ENCODE data around the gene DNAJA1. TPM values are rescaled to one million over a fixed set of nuclear protein-coding genes. Genes with fewer than 3 reads are reported as not detected.
A peak's percentile ranks its signal among the peaks of the same experiment; 100 is the strongest.

Gene DNAJA1
- total RNA-seq, 1 donor from 2014 or later, result 180 TPM

DNA sequence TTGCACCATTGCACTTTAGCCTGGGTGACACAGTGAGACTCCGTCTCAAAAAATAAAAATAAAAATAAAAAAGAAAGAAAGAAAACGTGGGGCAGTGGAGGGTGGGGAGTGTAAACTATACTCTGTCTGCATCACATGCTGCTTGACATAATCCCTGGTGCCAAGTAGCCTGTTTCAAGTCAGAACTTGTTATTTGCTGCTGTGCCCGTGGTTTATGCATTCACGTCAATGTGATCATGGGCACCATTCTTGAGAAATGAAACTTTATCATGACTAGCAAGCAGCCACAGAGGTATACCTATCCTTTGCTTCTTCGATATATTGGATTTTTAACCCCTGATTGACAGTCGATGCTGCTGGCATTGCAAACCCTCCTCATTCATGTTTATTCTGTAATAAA, 55.5 kb downstream of the DNAJA1 start:
- Histone ChIP-seq H3K4me3 (peak overlapping the region; percentile 42), H3K36me3 (no peaks in the 10 kb centered on the region), H3K4me2 (peak overlapping the region; percentile 76), H3K79me2 (ENCODE audit: low read depth) (peaks cover 10% of the 10 kb centered on the region), H2AFZ (replicated peaks) (peak overlapping the region; percentile 94), H3K27me3 (no peaks in the 10 kb centered on the region), H3F3A (ENCODE audit: low read depth) (peaks cover 8% of the 10 kb centered on the region), H3K4me1 (peaks cover 2% of the 10 kb centered on the region), H4K20me1 (ENCODE audit: low read depth) (no peaks in the 10 kb centered on the region), H3K9ac (no peak overlapping the region), H3K27ac (no peak overlapping the region), H3K9me3 (ENCODE audit: low read depth) (no peaks in the 10 kb centered on the region)
- Mint-ChIP-seq H3K4me3 (no peak overlapping the region), H3K27ac (no peak overlapping the region), H3K9me3 (no peaks in the 10 kb centered on the region), H3K27me3 (ENCODE audit: insufficient read depth, low read depth) (peaks cover 10% of the 10 kb centered on the region), H3K4me1 (peaks cover 7% of the 10 kb centered on the region), H3K36me3 (no peaks in the 10 kb centered on the region)
- no peak for DNase-seq (ENCODE audit: low spot score)
- TF ChIP-seq EZH2phosphoT487 (IDR thresholded peaks at IDR 0.05), result no peak
- TF ChIP-seq, protein P1, sequence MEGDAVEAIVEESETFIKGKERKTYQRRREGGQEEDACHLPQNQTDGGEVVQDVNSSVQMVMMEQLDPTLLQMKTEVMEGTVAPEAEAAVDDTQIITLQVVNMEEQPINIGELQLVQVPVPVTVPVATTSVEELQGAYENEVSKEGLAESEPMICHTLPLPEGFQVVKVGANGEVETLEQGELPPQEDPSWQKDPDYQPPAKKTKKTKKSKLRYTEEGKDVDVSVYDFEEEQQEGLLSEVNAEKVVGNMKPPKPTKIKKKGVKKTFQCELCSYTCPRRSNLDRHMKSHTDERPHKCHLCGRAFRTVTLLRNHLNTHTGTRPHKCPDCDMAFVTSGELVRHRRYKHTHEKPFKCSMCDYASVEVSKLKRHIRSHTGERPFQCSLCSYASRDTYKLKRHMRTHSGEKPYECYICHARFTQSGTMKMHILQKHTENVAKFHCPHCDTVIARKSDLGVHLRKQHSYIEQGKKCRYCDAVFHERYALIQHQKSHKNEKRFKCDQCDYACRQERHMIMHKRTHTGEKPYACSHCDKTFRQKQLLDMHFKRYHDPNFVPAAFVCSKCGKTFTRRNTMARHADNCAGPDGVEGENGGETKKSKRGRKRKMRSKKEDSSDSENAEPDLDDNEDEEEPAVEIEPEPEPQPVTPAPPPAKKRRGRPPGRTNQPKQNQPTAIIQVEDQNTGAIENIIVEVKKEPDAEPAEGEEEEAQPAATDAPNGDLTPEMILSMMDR (IDR thresholded peaks at IDR 0.05), result no peak

DNA sequence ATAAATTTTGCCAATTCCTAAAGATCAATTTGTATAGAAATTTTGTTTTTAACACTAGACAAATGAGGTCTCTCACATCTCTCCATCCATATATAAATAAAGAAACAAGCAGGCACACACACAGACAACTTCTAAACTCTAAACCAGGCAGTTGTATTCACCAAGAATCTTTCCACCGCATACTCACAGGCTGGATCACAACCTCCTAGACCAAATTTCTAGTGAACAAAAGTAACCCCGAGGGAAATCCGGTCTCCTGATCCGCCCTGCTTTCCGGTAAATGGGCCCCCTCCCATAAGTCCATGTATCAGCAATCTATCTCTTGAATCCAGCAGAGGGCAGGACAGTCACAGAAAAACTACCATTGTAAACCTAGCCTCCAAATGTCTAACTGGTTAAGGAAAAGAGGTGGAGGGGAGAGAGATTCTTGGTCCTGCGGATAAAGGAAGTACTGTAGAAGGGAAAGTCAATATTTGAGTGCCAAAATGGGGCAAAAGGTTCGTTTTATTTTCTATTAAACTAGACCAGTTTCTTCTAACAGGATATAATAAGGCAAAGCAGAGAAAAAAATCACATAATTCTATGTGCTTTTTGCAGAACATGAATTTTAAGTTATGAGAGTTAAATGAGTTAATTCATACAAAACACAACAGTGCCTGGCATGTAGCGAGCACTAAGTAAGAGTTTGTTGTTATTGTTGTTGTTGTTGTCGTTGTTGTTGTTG, 56.2 kb downstream of the DNAJA1 start:
- Histone ChIP-seq H3K4me1 (no peaks in the 10 kb centered on the region), H3K4me2 (peak overlapping the region; percentile 76), H3F3A (ENCODE audit: low read depth) (peaks cover 8% of the 10 kb centered on the region), H4K20me1 (ENCODE audit: low read depth) (no peaks in the 10 kb centered on the region), H3K9ac (no peak overlapping the region), H3K4me3 (peak overlapping the region; percentile 42), H2AFZ (replicated peaks) (peak overlapping the region; percentile 94), H3K9me3 (ENCODE audit: low read depth) (no peaks in the 10 kb centered on the region), H3K27ac (no peak overlapping the region), H3K27me3 (no peaks in the 10 kb centered on the region), H3K36me3 (no peaks in the 10 kb centered on the region), H3K79me2 (ENCODE audit: low read depth) (peaks cover 2% of the 10 kb centered on the region)
- Mint-ChIP-seq H3K36me3 (no peaks in the 10 kb centered on the region), H3K27me3 (ENCODE audit: insufficient read depth, low read depth) (peaks cover 10% of the 10 kb centered on the region), H3K9me3 (no peaks in the 10 kb centered on the region), H3K27ac (no peak overlapping the region), H3K4me3 (no peak overlapping the region), H3K4me1 (peaks cover 4% of the 10 kb centered on the region)
- TF ChIP-seq, protein P1 (IDR thresholded peaks at IDR 0.05), result peak; percentile 90
- no peak for TF ChIP-seq EZH2phosphoT487 (IDR thresholded peaks at IDR 0.05)
- no peak for TF ChIP-seq EZH2 (IDR thresholded peaks at IDR 0.05)
- DNase-seq (ENCODE audit: low spot score), result peak; percentile 85

DNA sequence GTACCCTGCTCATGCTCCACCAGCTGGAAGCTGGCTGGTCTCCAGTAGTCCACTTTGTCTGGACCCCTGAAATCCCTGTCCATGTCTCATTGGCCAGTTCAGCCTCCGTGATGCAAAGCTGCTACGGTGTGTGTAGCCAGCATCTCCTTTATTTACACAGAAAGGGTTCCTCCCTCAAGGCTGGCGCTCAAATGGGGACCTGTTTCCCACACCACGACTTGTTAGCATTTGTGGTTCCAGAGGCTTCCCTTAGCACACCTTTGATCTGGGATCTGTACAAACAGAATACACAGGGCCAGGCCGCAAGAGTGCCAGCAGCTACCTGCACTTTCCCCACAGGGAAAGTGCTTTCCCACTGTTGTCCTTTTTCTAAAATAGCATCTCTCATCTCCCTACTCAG, 57.1 kb downstream of the DNAJA1 start:
- Mint-ChIP-seq H3K27ac (peak overlapping the region; percentile 47), H3K4me1 (no peaks in the 10 kb centered on the region)

More for the DNA sequence above, 57.1 kb downstream of the DNAJA1 start:
- Histone ChIP-seq H3K4me3 (no peak overlapping the region), H4K20me1 (ENCODE audit: low read depth) (no peaks in the 10 kb centered on the region), H3K36me3 (no peaks in the 10 kb centered on the region), H3K4me1 (no peaks in the 10 kb centered on the region), H2AFZ (replicated peaks) (no peak overlapping the region), H3K79me2 (ENCODE audit: low read depth) (no peaks in the 10 kb centered on the region), H3K4me2 (no peak overlapping the region), H3K9ac (no peak overlapping the region), H3K9me3 (ENCODE audit: low read depth) (no peaks in the 10 kb centered on the region), H3F3A (ENCODE audit: low read depth) (peaks cover 3% of the 10 kb centered on the region), H3K27me3 (no peaks in the 10 kb centered on the region), H3K27ac (no peak overlapping the region)
- H3K9me3 Mint-ChIP-seq, result no peaks in the 10 kb centered on the region
- TF ChIP-seq EZH2 (IDR thresholded peaks at IDR 0.05), result no peak
- TF ChIP-seq, protein P1 (IDR thresholded peaks at IDR 0.05), result no peak
- TF ChIP-seq EZH2phosphoT487 (IDR thresholded peaks at IDR 0.05), result no peak
- DNase-seq (ENCODE audit: low spot score), result no peak
- peaks cover 6% of the 10 kb centered on the region for H3K27me3 Mint-ChIP-seq (ENCODE audit: insufficient read depth, low read depth)
- no peak overlapping the region for H3K4me3 Mint-ChIP-seq
- H3K36me3 Mint-ChIP-seq, result no peaks in the 10 kb centered on the region

Measured in neural progenitor cell (in vitro differentiated cells).